GM19351 (cell line): Measurements from ENCODE around the gene GAL.
"Not testable (repeated sequence)": the region's sequence is repeated elsewhere in the genome, so short reads cannot be mapped to it uniquely, and the experiment has no call there.

ENCODE experiments used
- ATAC-seq: cut with Tn5 transposase; IDR thresholded peaks from one replicate; pipeline ENCODE4 v1.9.1; 2021; ENCODE audit warnings: mild to moderate bottlenecking, moderate library complexity; ENCODE audit not compliant: unreplicated experiment

The GAL gene

GRCh38 chr11:68684385-68685356, at the start of gene GAL:
Gene GAL, plus strand, starts transcription at chr11:68684544. Its CDS starts 380 bp downstream, at chr11:68684924.
- no peak for ATAC-seq

- not testable (repeated sequence) for ATAC-seq
These were observed 49.7 kb upstream of the GAL start for GRCh38 chr11:68634606-68635005.

GRCh38 chr11:68635172-68635571, 49.2 kb upstream of the GAL start:
- ATAC-seq = not testable (repeated sequence)

GRCh38 chr11:68635883-68636282, 48.5 kb upstream of the GAL start:
- not testable (repeated sequence) for ATAC-seq

- not testable (repeated sequence) for ATAC-seq
These were observed 45.0 kb upstream of the GAL start for GRCh38 chr11:68639322-68639721.

- ATAC-seq = no peak
These were observed 42.5 kb upstream of the GAL start for GRCh38 chr11:68641880-68642279.

- ATAC-seq = no peak
These were observed 40.8 kb upstream of the GAL start for GRCh38 chr11:68643585-68643984.

- no peak for ATAC-seq
These were observed 37.5 kb upstream of the GAL start for GRCh38 chr11:68646832-68647231.

GRCh38 chr11:68649851-68650555, 34.3 kb upstream of the GAL start:
- ATAC-seq = no peak

GRCh38 chr11:68650801-68651200, 33.5 kb upstream of the GAL start:
- no peak for ATAC-seq

- ATAC-seq = no peak
These were observed 32.9 kb upstream of the GAL start for GRCh38 chr11:68651208-68651984.

- ATAC-seq = no peak
These were observed 32.2 kb upstream of the GAL start for GRCh38 chr11:68651985-68652682.

- ATAC-seq = no peak
These were observed 31.6 kb upstream of the GAL start for GRCh38 chr11:68652683-68653156.

GRCh38 chr11:68653486-68654430, 30.6 kb upstream of the GAL start:
- no peak for ATAC-seq

GRCh38 chr11:68654978-68655377, 29.4 kb upstream of the GAL start:
- ATAC-seq = no peak

- ATAC-seq = no peak
These were observed 28.9 kb upstream of the GAL start for GRCh38 chr11:68655406-68655805.

GRCh38 chr11:68655806-68656205, 28.5 kb upstream of the GAL start:
- no peak for ATAC-seq

GRCh38 chr11:68657021-68657780, 27.1 kb upstream of the GAL start:
- no peak for ATAC-seq

GRCh38 chr11:68658097-68658496, 26.2 kb upstream of the GAL start:
- no peak for ATAC-seq
